Mucosa of stomach (tissue), 1 donor: ENCODE measurements around the gene IL1RAPL1.

Source experiments
- H3K27me3 ChIP-seq: one replicate; pipeline ENCODE4 v1.7.0; 2013; ENCODE audit warnings: mild to moderate bottlenecking, low read length; ENCODE audit not compliant: control insufficient read depth, insufficient read depth
- H3K36me3 ChIP-seq: one replicate; pipeline ENCODE4 v1.7.0; 2013; ENCODE audit warnings: low read length; ENCODE audit not compliant: control insufficient read depth, insufficient read depth
- H3K4me1 ChIP-seq: one replicate; pipeline ENCODE4 v1.7.0; 2013; ENCODE audit warnings: mild to moderate bottlenecking, low read length; ENCODE audit not compliant: control insufficient read depth, insufficient read depth
- H3K4me3 ChIP-seq: one replicate; pipeline ENCODE4 v1.7.0; 2013; ENCODE audit warnings: low read length
- H3K9ac ChIP-seq: one replicate; pipeline ENCODE4 v1.7.0; 2013; ENCODE audit warnings: mild to moderate bottlenecking, low read length, moderate library complexity
- H3K9me3 ChIP-seq: one replicate; pipeline ENCODE4 v1.7.0; 2013; ENCODE audit warnings: mild to moderate bottlenecking, low read length, moderate library complexity; ENCODE audit not compliant: control insufficient read depth
- donor health status: Pancreatic carcinoma.

The IL1RAPL1 gene

GRCh38 chrX:28835991-28836390, 248.7 kb downstream of the IL1RAPL1 start:
- H3K27me3 ChIP-seq: no peaks in the 10 kb centered on the region

DNA sequence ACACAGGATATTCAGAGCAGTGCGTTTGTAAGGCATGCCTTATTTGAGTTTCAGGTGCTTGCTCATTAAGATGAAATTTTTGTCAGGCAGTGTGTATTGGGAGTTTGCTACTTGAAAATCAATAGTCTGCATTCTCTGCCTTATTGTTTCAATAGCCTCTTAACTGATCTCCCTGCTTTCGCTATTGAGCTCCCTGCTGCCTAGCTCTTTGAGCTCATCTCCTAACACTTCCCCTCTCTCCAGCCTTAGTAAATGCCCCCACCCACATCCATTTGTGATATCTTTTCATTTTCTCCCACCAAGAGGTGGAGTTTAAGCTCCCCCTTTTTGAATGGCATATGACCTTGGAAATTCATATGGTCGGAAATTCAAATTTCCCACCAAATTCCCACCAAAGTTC, 256.6 kb downstream of the IL1RAPL1 start:
- no peaks in the 10 kb centered on the region for H3K36me3 ChIP-seq
- H3K27me3 ChIP-seq: no peaks in the 10 kb centered on the region
- H3K9me3 ChIP-seq: no peaks in the 10 kb centered on the region
- H3K4me1 ChIP-seq: no peaks in the 10 kb centered on the region
- no peak overlapping the region for H3K9ac ChIP-seq
- H3K4me3 ChIP-seq: no peak overlapping the region

More at GRCh38 chrX:28835991-28836390, 248.7 kb downstream of the IL1RAPL1 start:
- Histone ChIP-seq H3K9ac (no peak overlapping the region), H3K9me3 (no peaks in the 10 kb centered on the region), H3K4me3 (no peak overlapping the region), H3K36me3 (no peaks in the 10 kb centered on the region), H3K4me1 (no peaks in the 10 kb centered on the region)

- Histone ChIP-seq H3K4me1 (no peaks in the 10 kb centered on the region), H3K36me3 (no peaks in the 10 kb centered on the region), H3K9me3 (no peaks in the 10 kb centered on the region), H3K9ac (no peak overlapping the region), H3K27me3 (no peaks in the 10 kb centered on the region), H3K4me3 (no peak overlapping the region)
Observed at GRCh38 chrX:28847423-28847822, 260.2 kb downstream of the IL1RAPL1 start.

- Histone ChIP-seq H3K4me3 (no peak overlapping the region), H3K9me3 (no peaks in the 10 kb centered on the region), H3K36me3 (no peaks in the 10 kb centered on the region), H3K9ac (no peak overlapping the region), H3K4me1 (no peaks in the 10 kb centered on the region), H3K27me3 (no peaks in the 10 kb centered on the region)
Observed at GRCh38 chrX:28848707-28849106, 261.5 kb downstream of the IL1RAPL1 start.

DNA sequence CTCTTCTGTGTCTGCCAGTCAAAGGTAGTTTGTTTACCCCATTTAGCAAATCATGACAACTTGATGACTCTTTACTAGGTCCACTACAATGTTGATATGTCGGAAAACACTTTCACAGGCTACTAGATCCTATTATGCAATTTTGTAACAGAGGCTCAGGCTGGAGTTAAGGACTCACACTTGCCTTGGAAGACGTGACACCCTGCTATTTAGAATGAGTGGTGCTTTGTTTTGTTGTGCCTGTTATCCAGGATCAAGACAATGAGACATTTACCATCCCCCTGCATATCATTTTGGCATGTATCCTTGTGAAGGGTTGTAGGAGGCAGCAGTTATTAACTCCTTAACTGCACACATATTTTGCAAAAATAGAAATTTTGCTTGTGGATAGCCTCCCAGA, 263.7 kb downstream of the IL1RAPL1 start:
- no peaks in the 10 kb centered on the region for H3K36me3 ChIP-seq
- no peak overlapping the region for H3K4me3 ChIP-seq
- no peaks in the 10 kb centered on the region for H3K9me3 ChIP-seq
- H3K27me3 ChIP-seq: no peaks in the 10 kb centered on the region
- H3K9ac ChIP-seq: no peak overlapping the region
- no peaks in the 10 kb centered on the region for H3K4me1 ChIP-seq

GRCh38 chrX:28851871-28852270, 264.6 kb downstream of the IL1RAPL1 start:
- Histone ChIP-seq H3K9ac (no peak overlapping the region), H3K4me1 (no peaks in the 10 kb centered on the region), H3K9me3 (no peaks in the 10 kb centered on the region), H3K27me3 (no peaks in the 10 kb centered on the region), H3K4me3 (no peak overlapping the region), H3K36me3 (no peaks in the 10 kb centered on the region)

DNA sequence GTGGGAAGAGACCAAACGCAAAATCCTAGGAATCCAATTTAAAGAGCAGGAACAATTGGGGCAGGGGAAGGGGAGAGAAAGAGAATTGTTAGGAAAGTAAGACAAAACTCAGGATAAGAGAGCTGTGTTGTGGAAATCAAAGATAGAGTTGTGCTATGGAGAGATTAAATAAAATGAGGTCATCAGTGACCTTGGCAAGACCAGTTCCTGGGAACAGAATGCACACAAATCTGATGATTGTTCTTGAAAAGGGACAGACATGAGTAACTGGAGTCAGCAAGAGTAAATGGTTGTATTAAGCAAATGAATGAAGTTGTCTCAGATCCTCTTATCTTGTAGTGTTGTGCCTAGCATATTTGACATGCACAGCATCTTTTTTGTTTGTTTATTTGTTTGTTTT, 267.4 kb downstream of the IL1RAPL1 start:
- Histone ChIP-seq H3K9ac (no peak overlapping the region), H3K4me3 (no peak overlapping the region), H3K27me3 (no peaks in the 10 kb centered on the region), H3K4me1 (no peaks in the 10 kb centered on the region), H3K9me3 (no peaks in the 10 kb centered on the region), H3K36me3 (no peaks in the 10 kb centered on the region)

DNA sequence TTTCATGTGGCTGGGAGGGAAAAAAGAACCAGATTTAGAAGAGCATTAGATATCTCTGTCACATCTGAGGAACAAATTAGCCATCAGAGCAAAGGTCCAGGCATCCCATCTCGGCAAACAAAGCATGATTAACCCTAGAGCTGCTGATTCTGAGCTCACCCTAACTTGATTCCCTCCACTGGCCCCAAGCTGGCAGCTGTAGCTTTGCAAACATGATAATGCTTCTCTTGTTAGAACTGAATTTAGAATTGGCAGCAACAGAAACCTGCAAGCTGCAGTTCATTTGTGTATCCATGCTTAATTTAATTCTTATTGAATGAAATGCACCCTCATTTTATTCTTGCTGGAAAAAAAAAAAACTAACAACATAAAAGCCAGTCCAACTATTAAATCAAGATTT, 289.2 kb downstream of the IL1RAPL1 start:
- Histone ChIP-seq H3K9ac (no peak overlapping the region), H3K4me1 (no peaks in the 10 kb centered on the region), H3K4me3 (no peak overlapping the region), H3K27me3 (no peaks in the 10 kb centered on the region), H3K9me3 (no peaks in the 10 kb centered on the region), H3K36me3 (no peaks in the 10 kb centered on the region)

DNA sequence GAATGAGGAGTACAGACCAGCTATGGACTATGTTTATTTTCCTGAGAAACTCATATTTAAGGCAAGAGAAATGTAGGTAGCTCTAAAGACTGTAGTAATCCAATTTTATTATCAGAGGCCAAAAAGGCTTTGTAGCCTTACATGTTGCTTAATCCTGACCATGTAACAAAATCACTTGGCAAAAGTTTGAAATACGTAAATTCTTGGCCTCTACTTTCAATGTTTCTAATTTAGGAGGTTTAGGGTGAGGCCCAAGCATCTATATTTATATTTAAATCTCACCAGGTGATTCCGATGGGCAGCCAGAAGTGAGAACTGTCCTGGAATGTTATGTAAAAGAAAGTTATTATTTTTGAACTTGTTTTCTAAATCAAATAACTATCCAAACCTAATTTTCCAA, 289.7 kb downstream of the IL1RAPL1 start:
- Histone ChIP-seq H3K27me3 (no peaks in the 10 kb centered on the region), H3K4me1 (no peaks in the 10 kb centered on the region), H3K9me3 (no peaks in the 10 kb centered on the region), H3K9ac (no peak overlapping the region), H3K4me3 (no peak overlapping the region), H3K36me3 (no peaks in the 10 kb centered on the region)

- no peak overlapping the region for H3K9ac ChIP-seq
- no peaks in the 10 kb centered on the region for H3K4me1 ChIP-seq
- H3K36me3 ChIP-seq: no peaks in the 10 kb centered on the region
- H3K27me3 ChIP-seq: no peaks in the 10 kb centered on the region
- H3K4me3 ChIP-seq: no peak overlapping the region
- H3K9me3 ChIP-seq: no peaks in the 10 kb centered on the region
Observed at GRCh38 chrX:28880136-28880535, 292.9 kb downstream of the IL1RAPL1 start.

DNA sequence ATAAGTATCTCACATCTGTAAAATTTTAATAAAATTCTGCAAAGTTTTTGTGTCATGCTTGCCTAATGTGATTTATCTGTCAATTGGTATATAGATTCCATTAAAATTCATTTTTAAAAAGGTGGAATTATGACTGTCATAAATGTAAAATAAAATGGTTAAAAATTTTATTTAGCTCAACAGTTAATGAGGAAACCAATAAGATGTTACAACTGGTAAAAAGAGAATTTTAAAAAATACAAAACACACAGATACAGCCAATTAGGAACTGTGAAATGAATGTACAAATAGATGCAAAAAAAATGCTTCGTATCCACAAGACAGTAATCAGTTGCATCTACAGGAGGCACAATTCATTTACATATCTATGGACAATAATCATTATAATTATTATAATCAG, 297.6 kb downstream of the IL1RAPL1 start:
- no peaks in the 10 kb centered on the region for H3K9me3 ChIP-seq
- no peaks in the 10 kb centered on the region for H3K36me3 ChIP-seq

GRCh38 chrX:28888416-28888815, 301.2 kb downstream of the IL1RAPL1 start:
- H3K4me3 ChIP-seq: no peak overlapping the region
- no peaks in the 10 kb centered on the region for H3K4me1 ChIP-seq
- no peak overlapping the region for H3K9ac ChIP-seq
- H3K36me3 ChIP-seq: no peaks in the 10 kb centered on the region
- no peaks in the 10 kb centered on the region for H3K27me3 ChIP-seq
- no peaks in the 10 kb centered on the region for H3K9me3 ChIP-seq

More for the DNA sequence above, 297.6 kb downstream of the IL1RAPL1 start:
- Histone ChIP-seq H3K4me1 (no peaks in the 10 kb centered on the region), H3K27me3 (no peaks in the 10 kb centered on the region), H3K9ac (no peak overlapping the region), H3K4me3 (no peak overlapping the region)

GRCh38 chrX:28889591-28890090, 302.4 kb downstream of the IL1RAPL1 start:
- no peak overlapping the region for H3K9ac ChIP-seq
- no peak overlapping the region for H3K4me3 ChIP-seq
- no peaks in the 10 kb centered on the region for H3K36me3 ChIP-seq
- H3K27me3 ChIP-seq: no peaks in the 10 kb centered on the region
- H3K9me3 ChIP-seq: no peaks in the 10 kb centered on the region
- no peaks in the 10 kb centered on the region for H3K4me1 ChIP-seq
